Measurements from ENCODE around the gene LILRB5. TPM values are rescaled to one million over a fixed set of nuclear protein-coding genes. Genes with fewer than 3 reads are reported as not detected.

The LILRB5 gene
- total and polyA plus RNA-seq, 2 of the 8 experiments (the other 6 are each of a cell fraction or from before 2014, with no cell fraction given) = 0.05 TPM; not detected in 1

DNA sequence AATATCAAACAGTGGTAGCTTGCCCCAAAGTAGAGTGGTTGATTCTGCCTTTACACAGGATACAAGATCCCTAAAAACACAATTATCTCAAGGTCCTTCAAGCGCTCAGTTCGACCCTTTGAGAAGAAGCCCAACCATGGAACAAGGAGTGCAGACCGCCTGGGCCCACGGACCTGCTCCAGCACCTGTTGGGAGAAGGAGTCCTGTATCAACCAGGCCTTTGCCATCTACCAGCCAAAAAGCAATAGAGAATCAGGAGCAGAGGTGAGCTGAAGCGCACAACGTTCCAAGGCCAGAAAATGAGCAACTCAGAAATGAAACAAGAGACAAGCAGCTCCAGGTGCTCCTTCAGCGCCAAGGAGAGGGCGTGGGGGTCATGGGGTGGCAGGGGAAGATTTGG is 27.9 kb downstream of the LILRB5 start:
- H3K4ac ChIP-seq (replicated peaks; ENCODE audit: insufficient read length, low read depth, low read length) = no peak overlapping the region
- no peak overlapping the region for H2AFZ ChIP-seq (ENCODE audit: low read length)
- DNase-seq (ENCODE audit: low read depth in 1 of 2, low spot score in 2 of 2) (no peak), FAIRE-seq (no peak)
- no peak overlapping the region for H2BK120ac ChIP-seq (replicated peaks; ENCODE audit: low read depth, low read length)
- H4K8ac ChIP-seq (ENCODE audit: extremely low read depth, insufficient read depth, low read length) = no peak overlapping the region
- CTCF ChIA-PET (ENCODE audit: partially characterized antibody) = interaction anchor here (0.8 to 1.4 kb wide), 3 partner anchors 13 to 162 kb away, joined by 3 to 6 read pairs (median 4); no protein-coding TSS in a partner anchor
- no peak overlapping the region for H3K18ac ChIP-seq (ENCODE audit: extremely low read depth, low read length)
- H4K91ac ChIP-seq (replicated peaks; ENCODE audit: insufficient read length, low read length) = no peak overlapping the region
- H3K79me1 ChIP-seq (ENCODE audit: low read depth, low read length) = no peaks in the 10 kb centered on the region
- no peak overlapping the region for H3K23ac ChIP-seq (ENCODE audit: insufficient read length)
- H2BK20ac ChIP-seq (ENCODE audit: low read length) = no peak overlapping the region
- 92% methylated on average over 8 of the region's 8 CpGs; no CpG with 5 or more reads in 1 of the 2 experiments for WGBS, 2 experiments (ENCODE audit: extremely low coverage in 1 of 2, insufficient coverage in 1 of 2, insufficient read length in 1 of 2, insufficient replicate concordance in 2 of 2, low coverage in 1 of 2, low lambda C conversion rate in 2 of 2, missing lambda C conversion rate in 1 of 2)
- H3K79me2 ChIP-seq (ENCODE audit: control insufficient read depth in 1 of 2, insufficient read depth in 2 of 2, low read length in 2 of 2) = no peaks in the 10 kb centered on the region
- no peaks in the 10 kb centered on the region for H3K36me3 ChIP-seq (ENCODE audit: control insufficient read depth in 2 of 4, insufficient read depth in 4 of 4, low read length in 3 of 4)
- no peak overlapping the region for H2AK5ac ChIP-seq (ENCODE audit: low read depth, low read length)
- no peaks in the 10 kb centered on the region for H3K23me2 ChIP-seq (ENCODE audit: low read depth, low read length)
- no peak overlapping the region for H3K9ac ChIP-seq (replicated peaks in 1 of 4; ENCODE audit: extremely low read depth in 1 of 4, low read depth in 3 of 4, low read length in 3 of 4)
- H3K4me3 ChIP-seq (ENCODE audit: extremely low read depth in 1 of 4, insufficient read depth in 2 of 4, low read depth in 3 of 4, low read length in 4 of 4) = no peak overlapping the region
- H2BK12ac ChIP-seq (ENCODE audit: low read depth, low read length) = no peak overlapping the region
- peaks cover 0 to 7% (median 2%) of the 10 kb centered on the region in 4 experiments; a peak in 3 of 7 replicates for H3K27me3 ChIP-seq (replicated peaks in 1 of 4; ENCODE audit: control insufficient read depth in 3 of 4, extremely low read depth in 1 of 4, insufficient read depth in 3 of 4, low read length in 3 of 4)
- H4K5ac ChIP-seq (ENCODE audit: insufficient read length, low read depth, low read length) = no peak overlapping the region
- no peak overlapping the region for H2BK15ac ChIP-seq (ENCODE audit: low read length)
- H3K27ac ChIP-seq (ENCODE audit: low read depth, low read length) = no peak overlapping the region
- no peaks in the 10 kb centered on the region for H4K20me1 ChIP-seq (replicated peaks in 1 of 2; ENCODE audit: control insufficient read depth in 1 of 2, insufficient read depth in 2 of 2, low read length in 2 of 2)
- peaks cover under 1 to 3% of the 10 kb centered on the region in 2 experiments; a peak in 2 of 4 replicates for H3K9me3 ChIP-seq (ENCODE audit: insufficient read depth in 2 of 2, low read depth in 1 of 2, low read length in 1 of 2)
- H3K4me2 ChIP-seq (ENCODE audit: insufficient read depth in 1 of 2, low read depth in 2 of 2, low read length in 2 of 2) = no peak overlapping the region
- no peak overlapping the region for H3K56ac ChIP-seq (replicated peaks; ENCODE audit: insufficient read length, low read depth, low read length)
- H3K4me1 ChIP-seq (replicated peaks in 1 of 4; ENCODE audit: control insufficient read depth in 3 of 4, insufficient read depth in 4 of 4, low read length in 3 of 4) = no peaks in the 10 kb centered on the region
- no peak overlapping the region for H3K14ac ChIP-seq (ENCODE audit: insufficient read length)
- POLR2A ChIA-PET (ENCODE audit: partially characterized antibody) = interaction anchor here (1.3 to 6.4 kb wide), 3 partner anchors 21 to 56 kb away, joined by 3 to 73 read pairs (median 40); partner anchors contain the start of genes RPS9 and TMC4
- H2BK5ac ChIP-seq (ENCODE audit: low read depth, low read length) = no peak overlapping the region
- no peak for TF ChIP-seq GABPA (IDR thresholded peaks at IDR 0.05; ENCODE audit: borderline replicate concordance, insufficient read depth, low read length)
- TF ChIP-seq BACH1 (IDR thresholded peaks at IDR 0.05; ENCODE audit: low read length) = no peak
- TF ChIP-seq POLR2A (IDR thresholded peaks at IDR 0.05; ENCODE audit: control extremely low read depth in 1 of 2, low read depth in 2 of 2, low read length in 2 of 2) = no peak
- no peak for TF ChIP-seq FOSL1 (IDR thresholded peaks at IDR 0.05; ENCODE audit: insufficient read depth, low read depth, low read length)
- no peak for TF ChIP-seq BRCA1 (IDR thresholded peaks at IDR 0.05; ENCODE audit: low read depth, low read length)
- TF ChIP-seq TBP (IDR thresholded peaks at IDR 0.05; ENCODE audit: low read depth, low read length) = no peak
- no peak for TF ChIP-seq BCL11A (IDR thresholded peaks at IDR 0.05; ENCODE audit: low read depth in 2 of 2, low read length in 2 of 2)
- TF ChIP-seq CTBP2 (IDR thresholded peaks at IDR 0.05; ENCODE audit: borderline replicate concordance, insufficient read depth, insufficient read length, low read length) = no peak
- no peak for TF ChIP-seq NANOG (IDR thresholded peaks at IDR 0.05; ENCODE audit: insufficient read depth, low read depth, low read length, poor library complexity, severe bottlenecking)
- TF ChIP-seq RNF2 (IDR thresholded peaks at IDR 0.05; ENCODE audit: borderline replicate concordance, low read depth, low read length, missing control alignments, poor library complexity, severe bottlenecking) = no peak
- TF ChIP-seq SIN3A (conservative IDR thresholded peaks at IDR 0.05 in 1 of 2, IDR thresholded peaks at IDR 0.05 in 1 of 2; ENCODE audit: low read depth in 1 of 2, low read length in 2 of 2) = no peak
- TF ChIP-seq PHF8 (conservative IDR thresholded peaks at IDR 0.05; ENCODE audit: low read depth, low read length) = no peak
- no peak for TF ChIP-seq MAFK (IDR thresholded peaks at IDR 0.05; ENCODE audit: low read depth, low read length)

Measured in H1 (cell line).